ENCODE data around the gene POC1B. TPM values are rescaled to one million over a fixed set of nuclear protein-coding genes. Genes with fewer than 3 reads are reported as not detected.

Gene POC1B
- total and polyA plus RNA-seq, 10 donors: 10.5 to 47.3 (median 30.4) TPM

DNA sequence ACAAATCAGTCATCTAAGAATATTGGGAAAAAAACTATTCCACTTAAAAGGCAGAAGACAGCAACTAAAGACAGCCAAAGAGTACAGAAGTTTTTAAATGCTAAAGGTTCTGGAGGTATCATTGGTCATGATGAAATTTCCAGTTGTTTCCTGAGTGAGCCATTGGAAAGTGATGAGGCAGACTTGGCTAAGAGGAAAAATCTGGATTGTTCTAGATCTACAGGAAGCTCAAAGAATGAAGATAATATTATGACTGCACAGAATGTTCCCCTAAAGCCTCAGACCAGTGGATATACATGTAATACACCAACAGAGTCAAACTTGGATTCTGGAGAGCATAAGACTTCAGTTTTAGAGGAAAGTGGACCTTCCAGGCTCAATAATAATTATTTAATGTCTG, 24.1 kb downstream of the POC1B start:
- no peak overlapping the region for H3K4me3 ChIP-seq
- DNase-seq: no peak
- H3K27me3 ChIP-seq (replicated peaks in 1 of 7): no peaks in the 10 kb centered on the region
- intact Hi-C loops (cut with DNase I; ENCODE audit: low total_unique reads): no loop called here
- no peak for TF ChIP-seq POLR2A (IDR thresholded peaks at IDR 0.05)
- no peaks in the 10 kb centered on the region for H3K4me1 ChIP-seq
- peaks cover 0 to 22% (median 3%) of the 10 kb centered on the region in 6 donors for H3K36me3 ChIP-seq
- no peaks in the 10 kb centered on the region for H3K9me3 ChIP-seq
- H3K27ac ChIP-seq: no peak overlapping the region

GRCh38 chr12:89499857-89500256, 26.0 kb downstream of the POC1B start:
- Histone ChIP-seq H3K4me1 (peaks cover 0 to 5% (median 0%) of the 10 kb centered on the region in 6 donors), H3K4me3 (no peak overlapping the region), H3K27ac (no peak overlapping the region), H3K27me3 (replicated peaks in 1 of 7) (no peaks in the 10 kb centered on the region), H3K9me3 (no peaks in the 10 kb centered on the region), H3K36me3 (peaks cover 0 to 38% (median 3%) of the 10 kb centered on the region in 6 donors)
- 96 to 97% (median 97%) methylated on average over 19 of the region's 19 CpGs for WGBS, 5 donors
- no peak for TF ChIP-seq CTCF (IDR thresholded peaks at IDR 0.05 in 8 of 11, conservative IDR thresholded peaks at IDR 0.05 in 3 of 11)
- TF ChIP-seq POLR2A (IDR thresholded peaks at IDR 0.05): no peak
- no peak for TF ChIP-seq POLR2AphosphoS5 (IDR thresholded peaks at IDR 0.05)
- no peak for DNase-seq
- intact Hi-C loops (cut with DNase I; ENCODE audit: low total_unique reads): no loop called here

DNA sequence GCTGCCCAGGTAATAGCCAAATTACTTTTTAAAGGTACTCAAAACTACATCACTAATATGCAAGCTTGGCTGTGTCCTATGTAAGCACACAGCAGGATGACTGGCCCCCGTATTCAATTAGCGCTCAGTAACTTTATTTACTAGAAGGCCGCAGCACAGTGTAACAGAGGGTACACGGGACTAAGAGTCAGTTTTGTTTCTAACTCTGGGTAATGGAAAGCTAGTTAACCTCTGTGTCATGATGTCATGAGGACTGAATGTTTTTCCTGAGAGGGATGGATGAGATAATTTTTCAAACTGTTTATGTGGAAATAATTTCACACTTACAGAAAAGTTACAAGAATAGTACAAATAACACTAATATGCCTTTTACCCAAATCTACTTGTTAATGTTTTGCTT, 28.4 kb downstream of the POC1B start:
- Histone ChIP-seq H3K4me1 (peaks cover 0 to 26% (median 2%) of the 10 kb centered on the region in 6 donors), H3K9me3 (no peaks in the 10 kb centered on the region), H3K27me3 (replicated peaks in 1 of 7) (no peaks in the 10 kb centered on the region), H3K27ac (no peak overlapping the region), H3K36me3 (peaks cover 0 to 44% (median 3%) of the 10 kb centered on the region in 6 donors), H3K4me3 (no peak overlapping the region)
- WGBS, 5 donors: 86 to 99% (median 95%) methylated on average over 4 of the region's 4 CpGs
- TF ChIP-seq POLR2A (IDR thresholded peaks at IDR 0.05): no peak
- no peak for TF ChIP-seq POLR2AphosphoS5 (IDR thresholded peaks at IDR 0.05)
- TF ChIP-seq CTCF (IDR thresholded peaks at IDR 0.05 in 8 of 11, conservative IDR thresholded peaks at IDR 0.05 in 3 of 11): no peak
- DNase-seq: no peak
- intact Hi-C loops (cut with DNase I; ENCODE audit: low total_unique reads): no loop called here

- H3K4me3 ChIP-seq: no peak overlapping the region
- DNase-seq: no peak
- H3K4me1 ChIP-seq: peaks cover 0 to 26% (median 2%) of the 10 kb centered on the region in 6 donors
- no peak for TF ChIP-seq CTCF (IDR thresholded peaks at IDR 0.05 in 8 of 11, conservative IDR thresholded peaks at IDR 0.05 in 3 of 11)
- no peak for TF ChIP-seq POLR2AphosphoS5 (IDR thresholded peaks at IDR 0.05)
- TF ChIP-seq POLR2A (IDR thresholded peaks at IDR 0.05): no peak
- H3K27me3 ChIP-seq (replicated peaks in 1 of 7): no peaks in the 10 kb centered on the region
- no peak overlapping the region for H3K27ac ChIP-seq
- peaks cover 0 to 44% (median 5%) of the 10 kb centered on the region in 6 donors for H3K36me3 ChIP-seq
- no peaks in the 10 kb centered on the region for H3K9me3 ChIP-seq
- intact Hi-C loops (cut with DNase I; ENCODE audit: low total_unique reads): no loop called here
- 85 to 94% (median 93%) methylated on average over 4 of the region's 4 CpGs for WGBS, 5 donors
These were observed 28.8 kb downstream of the POC1B start for GRCh38 chr12:89497005-89497404.
